Cerebellar cortex (tissue), 1 donor: ENCODE data around the gene USPL1.
A peak's percentile ranks its signal among the peaks of the same experiment; 100 is the strongest.

Experiments used
- DNase-seq: peaks from one replicate; pipeline ENCODE4 v3.0.0-alpha.2; 2015; ENCODE audit warnings: low spot score

Gene USPL1

GRCh38 chr13:30660796-30661195, 43.1 kb downstream of the USPL1 start:
- no peak for DNase-seq

GRCh38 chr13:30664689-30665275, 47.1 kb downstream of the USPL1 start:
- no peak for DNase-seq

GRCh38 chr13:30665638-30666037, 47.9 kb downstream of the USPL1 start:
- DNase-seq: no peak

- no peak for DNase-seq
Observed at GRCh38 chr13:30666113-30666512, 48.4 kb downstream of the USPL1 start.

- DNase-seq: no peak
Observed at GRCh38 chr13:30667014-30667413, 49.3 kb downstream of the USPL1 start.

- no peak for DNase-seq
Observed at GRCh38 chr13:30668312-30668711, 50.6 kb downstream of the USPL1 start.

- DNase-seq: no peak
Observed at GRCh38 chr13:30671271-30671815, 53.6 kb downstream of the USPL1 start.

GRCh38 chr13:30673669-30674521, 56.2 kb downstream of the USPL1 start:
- peak; percentile 67 for DNase-seq

GRCh38 chr13:30675717-30676116, 58.0 kb downstream of the USPL1 start:
- no peak for DNase-seq

GRCh38 chr13:30676672-30677071, 59.0 kb downstream of the USPL1 start:
- DNase-seq: peak; percentile 57

GRCh38 chr13:30679483-30680330, 62.0 kb downstream of the USPL1 start:
- peak; percentile 69 for DNase-seq

- no peak for DNase-seq
Observed at GRCh38 chr13:30681843-30682242, 64.1 kb downstream of the USPL1 start.

- DNase-seq: no peak
Observed at GRCh38 chr13:30685320-30685859, 67.7 kb downstream of the USPL1 start.

GRCh38 chr13:30685987-30686386, 68.3 kb downstream of the USPL1 start:
- no peak for DNase-seq

GRCh38 chr13:30687601-30688000, 69.9 kb downstream of the USPL1 start:
- no peak for DNase-seq

- no peak for DNase-seq
Observed at GRCh38 chr13:30689752-30690151, 72.0 kb downstream of the USPL1 start.

- DNase-seq: no peak
Observed at GRCh38 chr13:30690282-30691188, 72.8 kb downstream of the USPL1 start.

GRCh38 chr13:30692113-30692512, 74.4 kb downstream of the USPL1 start:
- DNase-seq: no peak

- DNase-seq: no peak
Observed at GRCh38 chr13:30696278-30697176, 78.8 kb downstream of the USPL1 start.
